ENCODE measurements around the gene FANK1. TPM values are rescaled to one million over a fixed set of nuclear protein-coding genes. Genes with fewer than 3 reads are reported as not detected.

Gene FANK1
- total RNA-seq, 1 donor from 2014 or later: 9.4 TPM

GRCh38 chr10:125878957-125879835 is 17.2 kb upstream of the FANK1 start:
- Mint-ChIP-seq H3K4me1 (ENCODE audit: unreplicated experiment) (peaks cover 3% of the 10 kb centered on the region), H3K4me3 (ENCODE audit: unreplicated experiment) (peak overlapping the region; percentile 51), H3K27me3 (ENCODE audit: unreplicated experiment) (no peaks in the 10 kb centered on the region), H3K9me3 (ENCODE audit: unreplicated experiment) (no peaks in the 10 kb centered on the region), H3K36me3 (ENCODE audit: low read depth, unreplicated experiment) (peaks cover 40% of the 10 kb centered on the region), H3K27ac (ENCODE audit: unreplicated experiment) (no peak overlapping the region)
- DNase-seq (ENCODE audit: low spot score): no peak
- TF ChIP-seq CTCF (IDR thresholded peaks at IDR 0.05; ENCODE audit: unreplicated experiment): no peak

DNA sequence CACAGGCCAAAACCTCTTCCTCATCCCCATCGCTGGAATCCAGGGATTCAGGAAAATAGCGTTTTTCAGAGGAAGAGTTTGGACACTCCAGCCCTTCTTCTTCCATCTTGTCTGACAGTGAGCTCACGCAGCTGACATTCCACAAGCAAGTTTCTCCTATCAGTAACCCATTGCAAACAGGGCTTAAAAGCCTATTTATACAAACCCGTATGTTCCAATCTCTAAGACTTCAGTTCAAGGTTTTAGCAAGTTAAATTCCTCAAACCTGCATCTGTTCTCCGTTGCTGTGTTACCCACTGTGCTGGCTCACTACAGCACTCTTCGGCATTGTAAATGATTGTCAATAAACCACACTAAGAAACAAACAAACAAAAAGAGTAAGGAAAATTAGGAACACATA is 15.6 kb upstream of the FANK1 start:
- Mint-ChIP-seq H3K27ac (ENCODE audit: unreplicated experiment) (no peak overlapping the region), H3K4me3 (ENCODE audit: unreplicated experiment) (no peak overlapping the region), H3K9me3 (ENCODE audit: unreplicated experiment) (no peaks in the 10 kb centered on the region), H3K36me3 (ENCODE audit: low read depth, unreplicated experiment) (peaks cover 28% of the 10 kb centered on the region), H3K27me3 (ENCODE audit: unreplicated experiment) (no peaks in the 10 kb centered on the region), H3K4me1 (ENCODE audit: unreplicated experiment) (peaks cover 3% of the 10 kb centered on the region)
- DNase-seq (ENCODE audit: low spot score): no peak
- no peak for TF ChIP-seq CTCF (IDR thresholded peaks at IDR 0.05; ENCODE audit: unreplicated experiment)

GRCh38 chr10:125881192-125881591 is 15.2 kb upstream of the FANK1 start, which contains the start of gene DHX32:
Gene DHX32, minus strand, starts transcription at chr10:125881292. Its CDS starts 468 bp downstream, at chr10:125880824.
- Mint-ChIP-seq H3K36me3 (ENCODE audit: low read depth, unreplicated experiment) (peaks cover 24% of the 10 kb centered on the region), H3K4me1 (ENCODE audit: unreplicated experiment) (peaks cover 3% of the 10 kb centered on the region), H3K27me3 (ENCODE audit: unreplicated experiment) (no peaks in the 10 kb centered on the region), H3K9me3 (ENCODE audit: unreplicated experiment) (no peaks in the 10 kb centered on the region), H3K27ac (ENCODE audit: unreplicated experiment) (no peak within 1 kb of the TSS), H3K4me3 (ENCODE audit: unreplicated experiment) (no peak within 1 kb of the TSS)
- no peak for DNase-seq (ENCODE audit: low spot score)
- TF ChIP-seq CTCF (IDR thresholded peaks at IDR 0.05; ENCODE audit: unreplicated experiment): no peak

GRCh38 chr10:125882596-125882995 is 13.8 kb upstream of the FANK1 start:
- Mint-ChIP-seq H3K9me3 (ENCODE audit: unreplicated experiment) (no peaks in the 10 kb centered on the region), H3K36me3 (ENCODE audit: low read depth, unreplicated experiment) (peaks cover 16% of the 10 kb centered on the region), H3K4me1 (ENCODE audit: unreplicated experiment) (peaks cover 3% of the 10 kb centered on the region), H3K4me3 (ENCODE audit: unreplicated experiment) (no peak overlapping the region), H3K27me3 (ENCODE audit: unreplicated experiment) (no peaks in the 10 kb centered on the region), H3K27ac (ENCODE audit: unreplicated experiment) (no peak overlapping the region)
- no peak for DNase-seq (ENCODE audit: low spot score)
- TF ChIP-seq CTCF (IDR thresholded peaks at IDR 0.05; ENCODE audit: unreplicated experiment): no peak

GRCh38 chr10:125883211-125883610 is 13.2 kb upstream of the FANK1 start:
- Mint-ChIP-seq H3K4me1 (ENCODE audit: unreplicated experiment) (peaks cover 3% of the 10 kb centered on the region), H3K27me3 (ENCODE audit: unreplicated experiment) (no peaks in the 10 kb centered on the region), H3K27ac (ENCODE audit: unreplicated experiment) (no peak overlapping the region), H3K36me3 (ENCODE audit: low read depth, unreplicated experiment) (peaks cover 16% of the 10 kb centered on the region), H3K9me3 (ENCODE audit: unreplicated experiment) (no peaks in the 10 kb centered on the region), H3K4me3 (ENCODE audit: unreplicated experiment) (no peak overlapping the region)
- TF ChIP-seq CTCF (IDR thresholded peaks at IDR 0.05; ENCODE audit: unreplicated experiment): no peak
- DNase-seq (ENCODE audit: low spot score): no peak
